Fibroblast of lung (primary cell): Measurements from ENCODE around the gene WDFY3.

Experiments used
- CTCF ChIP-seq, 2 donors: IDR thresholded peaks in 1 of 2; conservative IDR thresholded peaks in 1 of 2; 1 replicate in 1 of 2; 2 replicates in 1 of 2; pipeline ENCODE4 v1.5.1; 2011 to 2012; ENCODE audit warnings: low read length in 2 of 2, control low read depth in 1 of 2, inconsistent platforms in 1 of 2, low read depth in 1 of 2, mild to moderate bottlenecking in 1 of 2
- EZH2 ChIP-seq: IDR thresholded peaks from 2 replicates; pipeline ENCODE4 v1.5.1; 2012; ENCODE audit warnings: low read length, control low read depth, mild to moderate bottlenecking; ENCODE audit errors: missing control alignments

GRCh38 chr4:84799318-84799717 lies 167.2 kb downstream of the WDFY3 start:
- TF ChIP-seq CTCF (conservative IDR thresholded peaks at IDR 0.05 in 1 of 2, IDR thresholded peaks at IDR 0.05 in 1 of 2; ENCODE audit: low read depth in 1 of 2, low read length in 2 of 2) (no peak), EZH2 (no peak)
